H9 (cell line): ENCODE measurements around the gene C7orf57. TPM values are rescaled to one million over a fixed set of nuclear protein-coding genes. Genes with fewer than 3 reads are reported as not detected.

Source experiments
- DNase-seq: peaks from one replicate; pipeline ENCODE4 v3.0.0-alpha.2; 2017
- H2AFZ ChIP-seq: one replicate; pipeline ENCODE4 v1.6.1; 2013; ENCODE audit warnings: mild to moderate bottlenecking, low read length, control low read depth, moderate library complexity
- H2AK5ac ChIP-seq: 2 replicates; pipeline ENCODE4 v1.6.1; 2013; ENCODE audit warnings: low read length, control low read depth, mixed read lengths; ENCODE audit not compliant: insufficient read length
- H2BK120ac ChIP-seq: one replicate; pipeline ENCODE4 v1.6.1; 2013; ENCODE audit warnings: low read depth, mild to moderate bottlenecking, low read length, control low read depth, inconsistent platforms; ENCODE audit not compliant: poor library complexity, severe bottlenecking
- H2BK12ac ChIP-seq: 2 replicates; pipeline ENCODE4 v1.6.1; 2013; ENCODE audit warnings: low read length, control low read depth, mixed read lengths, low read depth; ENCODE audit not compliant: insufficient read length
- H2BK15ac ChIP-seq: 2 replicates; pipeline ENCODE4 v1.6.1; 2013; ENCODE audit warnings: low read depth, low read length, control low read depth
- H2BK20ac ChIP-seq: one replicate; pipeline ENCODE4 v1.6.1; 2013; ENCODE audit warnings: low read depth, mild to moderate bottlenecking, low read length, control low read depth, inconsistent platforms; ENCODE audit not compliant: poor library complexity, severe bottlenecking
- H2BK5ac ChIP-seq: 2 replicates; pipeline ENCODE4 v1.6.1; 2013; ENCODE audit warnings: low read length, control low read depth, mixed read lengths; ENCODE audit not compliant: insufficient read length
- H3K14ac ChIP-seq: 2 replicates; pipeline ENCODE4 v1.6.1; 2013; ENCODE audit warnings: low read length, control low read depth; ENCODE audit not compliant: insufficient read depth
- H3K18ac ChIP-seq: 2 replicates; pipeline ENCODE4 v1.6.1; 2013; ENCODE audit warnings: low read depth, mild to moderate bottlenecking, mixed read lengths, low read length, control low read depth; ENCODE audit not compliant: insufficient read length
- H3K23ac ChIP-seq: 2 replicates; pipeline ENCODE4 v1.6.1; 2013; ENCODE audit warnings: low read length, control low read depth, mixed read lengths, low read depth; ENCODE audit not compliant: insufficient read length
- H3K23me2 ChIP-seq: 2 replicates; pipeline ENCODE4 v1.6.1; 2013; ENCODE audit warnings: low read depth, mild to moderate bottlenecking, mixed read lengths, low read length, control low read depth; ENCODE audit not compliant: insufficient read length, poor library complexity, severe bottlenecking
- H3K27ac ChIP-seq: 2 replicates; pipeline ENCODE4 v1.5.1; 2013; ENCODE audit warnings: low read length, control low read depth, mixed read lengths, low read depth; ENCODE audit not compliant: insufficient read length
- H3K27me3 ChIP-seq: 2 replicates; pipeline ENCODE4 v1.6.1; 2013; ENCODE audit warnings: low read length, control low read depth, inconsistent platforms; ENCODE audit not compliant: insufficient read depth
- H3K4ac ChIP-seq: 2 replicates; pipeline ENCODE4 v1.6.1; 2013; ENCODE audit warnings: low read depth, mild to moderate bottlenecking, control low read depth, inconsistent platforms, low read length, moderate library complexity
- H3K4me1 ChIP-seq: 2 replicates; pipeline ENCODE4 v1.6.1; 2013; ENCODE audit warnings: low read length, control low read depth, inconsistent platforms; ENCODE audit not compliant: insufficient read depth
- H3K4me2 ChIP-seq: 2 replicates; pipeline ENCODE4 v1.6.1; 2013; ENCODE audit warnings: low read length, control low read depth, mixed read lengths; ENCODE audit not compliant: insufficient read length, insufficient read depth
- H3K56ac ChIP-seq: 2 replicates; pipeline ENCODE4 v1.6.1; 2013; ENCODE audit warnings: low read depth, mild to moderate bottlenecking, mixed read lengths, low read length, control low read depth; ENCODE audit not compliant: insufficient read length
- H3K79me1 ChIP-seq: 2 replicates; pipeline ENCODE4 v1.6.1; 2013; ENCODE audit warnings: low read depth, mild to moderate bottlenecking, moderate library complexity, low read length, control low read depth, inconsistent platforms; ENCODE audit not compliant: insufficient read depth, poor library complexity, severe bottlenecking
- H3K79me2 ChIP-seq: 2 replicates; pipeline ENCODE4 v1.6.1; 2013; ENCODE audit warnings: low read length, control low read depth, inconsistent platforms; ENCODE audit not compliant: insufficient read depth
- H3K9ac ChIP-seq: 2 replicates; pipeline ENCODE4 v1.6.1; 2013; ENCODE audit warnings: low read length, control low read depth, mixed read lengths; ENCODE audit not compliant: insufficient read length; ENCODE audit errors: extremely low read depth
- H3K9me3 ChIP-seq: one replicate; pipeline ENCODE4 v1.6.1; 2013; ENCODE audit warnings: low read depth, low read length, inconsistent platforms; ENCODE audit not compliant: control insufficient read depth
- H3T11ph ChIP-seq: one replicate; pipeline ENCODE4 v1.6.1; 2013; ENCODE audit warnings: mild to moderate bottlenecking, low read length, control low read depth, inconsistent platforms
- H4K20me1 ChIP-seq: one replicate; pipeline ENCODE4 v1.6.1; 2013; ENCODE audit not compliant: control insufficient read depth, insufficient read length, insufficient read depth
- H4K5ac ChIP-seq: 2 replicates; pipeline ENCODE4 v1.6.1; 2013; ENCODE audit warnings: low read depth, mild to moderate bottlenecking, mixed read lengths, low read length, control low read depth; ENCODE audit not compliant: insufficient read length
- H4K8ac ChIP-seq: replicated peaks from 2 replicates; pipeline ENCODE4 v1.6.1; 2013; ENCODE audit warnings: low read length, control low read depth, mixed read lengths, low read depth; ENCODE audit not compliant: insufficient read length
- H4K91ac ChIP-seq: 2 replicates; pipeline ENCODE4 v1.6.1; 2013; ENCODE audit warnings: low read depth, mild to moderate bottlenecking, moderate library complexity, mixed read lengths, low read length, control low read depth; ENCODE audit not compliant: insufficient read length
- H3K27ac Mint-ChIP-seq, 3 experiments: 2 replicates in 2 of 3; 3 replicates in 1 of 3; pipeline ENCODE4 v1.8.0; 2020 to 2021; ENCODE audit warnings: mixed read lengths in 3 of 3, mild to moderate bottlenecking in 1 of 3, moderate library complexity in 1 of 3
- H3K27me3 Mint-ChIP-seq: 2 replicates; pipeline ENCODE4 v1.8.0; 2021; ENCODE audit warnings: low read depth, mild to moderate bottlenecking, moderate library complexity, mixed read lengths
- H3K36me3 Mint-ChIP-seq, 3 experiments: 2 replicates in 2 of 3; 3 replicates in 1 of 3; pipeline ENCODE4 v1.8.0; 2020 to 2021; ENCODE audit warnings: low read depth in 3 of 3, mixed read lengths in 3 of 3; ENCODE audit not compliant: insufficient read depth in 1 of 3
- H3K4me1 Mint-ChIP-seq, 2 experiments: 2 replicates each; pipeline ENCODE4 v1.8.0; 2020; ENCODE audit warnings: mixed read lengths in 2 of 2
- H3K4me3 Mint-ChIP-seq, 2 experiments: 2 replicates in 1 of 2; 3 replicates in 1 of 2; pipeline ENCODE4 v1.8.0; 2020 to 2021; ENCODE audit warnings: mild to moderate bottlenecking in 2 of 2, mixed read lengths in 2 of 2, moderate library complexity in 1 of 2
- H3K9me3 Mint-ChIP-seq, 2 experiments: 2 replicates in 1 of 2; 3 replicates in 1 of 2; pipeline ENCODE4 v1.8.0; 2020; ENCODE audit warnings: mild to moderate bottlenecking in 2 of 2, mixed read lengths in 2 of 2, moderate library complexity in 1 of 2
- WGBS: extraction: QIAGEN DNeasy Blood & Tissue Kit; methylation state at CpG from one replicate; pipeline ENCODE4 v1.1.7; 2013; ENCODE audit warnings: missing lambda C conversion rate, low lambda C conversion rate, mixed read lengths; ENCODE audit not compliant: insufficient read length; ENCODE audit errors: extremely low coverage; 5-methylcytosine and 5-hydroxymethylcytosine counted together
- total RNA-seq: library from RNA; stranded (reverse); gene quantifications from 2 replicates; pipeline ENCODE4 v1.2.1, GENCODE V29; 2021
- TF ChIP-seq, protein P1 (sequence below): fragments of 200-600 bp; sonication (generic); conservative IDR thresholded peaks from 3 replicates; pipeline ENCODE4 v1.8.0; 2021; ENCODE audit warnings: antibody characterized with exemption, mild to moderate bottlenecking

The C7orf57 gene
- total RNA-seq, 1 experiment from 2014 or later, result not detected

DNA sequence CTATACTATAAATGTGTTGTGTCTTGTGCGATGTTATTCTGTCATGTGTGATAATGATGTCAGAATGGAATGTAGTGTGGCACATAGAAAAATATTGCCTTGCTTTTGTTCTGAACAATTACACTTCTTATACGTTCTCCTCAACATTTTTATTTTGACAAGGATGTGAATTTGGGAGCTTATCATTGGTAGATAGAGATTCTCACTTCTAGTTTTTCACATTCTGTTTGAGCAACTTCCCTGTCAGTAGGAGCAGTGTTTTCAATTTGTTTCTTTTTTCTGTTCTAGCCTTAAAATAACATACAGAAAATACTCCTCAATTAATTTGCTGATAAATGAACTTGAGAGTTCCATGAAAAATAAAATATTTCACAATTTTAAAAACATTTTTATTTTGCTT is 24.0 kb upstream of the C7orf57 start:
- no peaks in the 10 kb centered on the region for H3K9me3 ChIP-seq
- H2AK5ac ChIP-seq, result no peak overlapping the region
- no peak overlapping the region for H3K9ac ChIP-seq
- H2BK15ac ChIP-seq, result no peak overlapping the region
- H2BK12ac ChIP-seq, result no peak overlapping the region
- no peaks in the 10 kb centered on the region for H3K79me1 ChIP-seq
- no peak for DNase-seq
- H3K23me2 ChIP-seq, result no peaks in the 10 kb centered on the region
- H3K4me3 Mint-ChIP-seq, result no peak overlapping the region
- H3K9me3 Mint-ChIP-seq, result 0 out of 5 replicates have a peak, but pooled peaks cover 0 to 2% of the 10 kb centered on the region in 2 experiments
- no peaks in the 10 kb centered on the region for H4K20me1 ChIP-seq
- no peak overlapping the region for H2AFZ ChIP-seq
- H3K56ac ChIP-seq, result no peak overlapping the region
- H3K27me3 ChIP-seq, result no peaks in the 10 kb centered on the region
- no peak overlapping the region for H3K27ac ChIP-seq
- H2BK20ac ChIP-seq, result no peak overlapping the region
- H3K79me2 ChIP-seq, result no peaks in the 10 kb centered on the region
- H4K91ac ChIP-seq, result no peak overlapping the region
- no CpG with 5 or more reads among the region's 2 CpGs for WGBS
- H3K27me3 Mint-ChIP-seq, result peaks cover 5% of the 10 kb centered on the region
- no peak overlapping the region for H4K5ac ChIP-seq
- H3K23ac ChIP-seq, result no peak overlapping the region
- TF ChIP-seq, protein P1, sequence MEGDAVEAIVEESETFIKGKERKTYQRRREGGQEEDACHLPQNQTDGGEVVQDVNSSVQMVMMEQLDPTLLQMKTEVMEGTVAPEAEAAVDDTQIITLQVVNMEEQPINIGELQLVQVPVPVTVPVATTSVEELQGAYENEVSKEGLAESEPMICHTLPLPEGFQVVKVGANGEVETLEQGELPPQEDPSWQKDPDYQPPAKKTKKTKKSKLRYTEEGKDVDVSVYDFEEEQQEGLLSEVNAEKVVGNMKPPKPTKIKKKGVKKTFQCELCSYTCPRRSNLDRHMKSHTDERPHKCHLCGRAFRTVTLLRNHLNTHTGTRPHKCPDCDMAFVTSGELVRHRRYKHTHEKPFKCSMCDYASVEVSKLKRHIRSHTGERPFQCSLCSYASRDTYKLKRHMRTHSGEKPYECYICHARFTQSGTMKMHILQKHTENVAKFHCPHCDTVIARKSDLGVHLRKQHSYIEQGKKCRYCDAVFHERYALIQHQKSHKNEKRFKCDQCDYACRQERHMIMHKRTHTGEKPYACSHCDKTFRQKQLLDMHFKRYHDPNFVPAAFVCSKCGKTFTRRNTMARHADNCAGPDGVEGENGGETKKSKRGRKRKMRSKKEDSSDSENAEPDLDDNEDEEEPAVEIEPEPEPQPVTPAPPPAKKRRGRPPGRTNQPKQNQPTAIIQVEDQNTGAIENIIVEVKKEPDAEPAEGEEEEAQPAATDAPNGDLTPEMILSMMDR, result no peak
- H3K4me2 ChIP-seq, result no peak overlapping the region
- H2BK5ac ChIP-seq, result no peak overlapping the region
- no peak overlapping the region for H4K8ac ChIP-seq
- no peak overlapping the region for H3K14ac ChIP-seq
- no peaks in the 10 kb centered on the region for H3K36me3 Mint-ChIP-seq
- H3K18ac ChIP-seq, result no peak overlapping the region
- no peak overlapping the region for H2BK120ac ChIP-seq
- no peak overlapping the region for H3K27ac Mint-ChIP-seq
- H3K4me1 ChIP-seq, result no peaks in the 10 kb centered on the region
- no peak overlapping the region for H3K4ac ChIP-seq
- H3K4me1 Mint-ChIP-seq, result peaks cover 0 to 4% of the 10 kb centered on the region in 2 experiments; a peak in 2 of 4 replicates
- H3T11ph ChIP-seq, result no peak overlapping the region
